GM12878 (cell line): ENCODE data around the gene MNAT1. TPM values are rescaled to one million over a fixed set of nuclear protein-coding genes. Genes with fewer than 3 reads are reported as not detected.

ENCODE experiments used
- ATAC-seq: fragments of 200-7000 bp; cut with Tn5 transposase; 3 replicates; pipeline ENCODE4 v1.9.1; 2020; ENCODE audit warnings: mild to moderate bottlenecking, moderate library complexity
- BruUV-seq: library from RNA; stranded (reverse); fragments of 400-500 nt; replicated peaks from 2 replicates; lab custom pipeline; 2021; lab: Mats Ljungman, UMichigan
- CTCF ChIA-PET: fragments of 300-600 bp; sonication (Branson Sonifier 250); formaldehyde crosslinking; extraction: SDS; loops from one replicate; lab custom pipeline; 2021; ENCODE audit warnings: inconsistent platforms; lab: Yijun Ruan, JAX
- POLR2A ChIA-PET: fragments of 350-600 bp; formaldehyde crosslinking; extraction: SDS; loops from one replicate; lab custom pipeline; 2021; ENCODE audit warnings: inconsistent platforms; lab: Charles Lee
- RAD21 ChIA-PET: fragments of 300-600 bp; sonication (Branson Sonifier 250); formaldehyde crosslinking; loops from one replicate; lab custom pipeline; 2023; ENCODE audit warnings: antibody characterized with exemption; ENCODE audit not compliant: unreplicated experiment; lab: Charles Lee
- SMC1A ChIA-PET: fragments of 300-600 bp; sonication (Branson Sonifier 250); formaldehyde crosslinking; loops from one replicate; lab custom pipeline; 2023; ENCODE audit not compliant: unreplicated experiment, uncharacterized antibody; lab: Charles Lee
- DNase-seq: peaks from one replicate; pipeline ENCODE4 v3.0.0-alpha.2; 2011; ENCODE audit warnings: low read depth, low spot score
- FAIRE-seq: peaks from 3 replicates; lab custom pipeline; 2011; peaks lifted over from hg19 to GRCh38; lab: Jason Lieb, UNC
- H2AFZ ChIP-seq: 2 replicates; pipeline ENCODE4 v1.6.0; 2011; ENCODE audit warnings: low read depth, low read length, control low read depth; ENCODE audit not compliant: control insufficient read depth
- H3K27ac ChIP-seq: 2 replicates; pipeline ENCODE4 v1.5.1; 2011; ENCODE audit warnings: control low read depth; ENCODE audit not compliant: control insufficient read depth, insufficient read depth
- H3K27me3 ChIP-seq, 2 experiments: replicated peaks in 1 of 2; 2 replicates each; pipeline versions ENCODE4 v1.6.0 to v1.6.1; 2011; ENCODE audit warnings: low read length in 1 of 2; ENCODE audit not compliant: control insufficient read depth in 2 of 2, insufficient read depth in 2 of 2
- H3K36me3 ChIP-seq, 2 experiments: 2 replicates each; pipeline ENCODE4 v1.5.1; 2011; ENCODE audit warnings: low read length in 1 of 2; ENCODE audit not compliant: control insufficient read depth in 2 of 2, insufficient read depth in 2 of 2
- H3K4me1 ChIP-seq: 2 replicates; pipeline ENCODE4 v1.6.1; 2011; ENCODE audit warnings: mild to moderate bottlenecking, low read length, moderate library complexity, mixed read lengths; ENCODE audit not compliant: control insufficient read depth, insufficient read depth
- H3K4me2 ChIP-seq: 2 replicates; pipeline ENCODE4 v1.6.0; 2011; ENCODE audit warnings: control low read depth; ENCODE audit not compliant: control insufficient read depth, insufficient read depth
- H3K4me3 ChIP-seq: fragments of 200-600 bp; sonication (generic); 2 replicates; pipeline ENCODE4 v1.5.1; 2016
- H3K79me2 ChIP-seq: 2 replicates; pipeline ENCODE4 v1.6.0; 2011; ENCODE audit warnings: low read length; ENCODE audit not compliant: control insufficient read depth, insufficient read depth
- H3K9ac ChIP-seq: 2 replicates; pipeline ENCODE4 v1.8.0; 2011; ENCODE audit warnings: low read length, control low read depth, mixed read lengths; ENCODE audit not compliant: control insufficient read depth, insufficient read depth
- H3K9me3 ChIP-seq: replicated peaks from 3 replicates; pipeline ENCODE4 v1.5.1; 2011; ENCODE audit warnings: mild to moderate bottlenecking, low read length; ENCODE audit not compliant: control insufficient read depth, insufficient read depth
- H4K20me1 ChIP-seq: 2 replicates; pipeline ENCODE4 v1.6.0; 2011; ENCODE audit not compliant: control insufficient read depth, insufficient read depth
- CBX5 ChIP-seq: sonication (generic); IDR thresholded peaks from 2 replicates; pipeline ENCODE4 v1.6.1; 2016; ENCODE audit warnings: low read depth, moderate library complexity, mild to moderate bottlenecking, inconsistent platforms
- NFIC ChIP-seq: IDR thresholded peaks from 2 replicates; pipeline ENCODE4 v1.6.1; 2012; ENCODE audit warnings: low read depth, mild to moderate bottlenecking, inconsistent platforms, low read length, moderate library complexity
- POLR2AphosphoS5 ChIP-seq: IDR thresholded peaks from 2 replicates; pipeline ENCODE4 v1.6.1; 2011; ENCODE audit warnings: mild to moderate bottlenecking, low read length, inconsistent platforms
- TCF12 ChIP-seq: IDR thresholded peaks from 2 replicates; pipeline ENCODE4 v1.6.1; 2011; ENCODE audit warnings: low read depth, mild to moderate bottlenecking, low read length
- in situ Hi-C: fragments of 300-500 bp; cut with MboI; formaldehyde crosslinking; loops from 9 replicates; pipeline ENCODE4 v1.14.3; 2018; ENCODE audit warnings: mixed read lengths
- intact Hi-C: fragments of 100-400 bp; cut with micrococcal nuclease; formaldehyde crosslinking; loops from one replicate; pipeline ENCODE4 v1.14.2; 2022; ENCODE audit not compliant: unreplicated experiment
- polyA plus RNA-seq, 11 experiments: library from polyadenylated mRNA; depleted of rRNA in 4 of 11; unstranded in 6 of 11; stranded (reverse) in 5 of 11; fragments of >200 nt; fragmentation: Nextera tagmentation in 4 of 11; fragmentation: Illumina TruSeq in 1 of 11; extraction: Ambion mirVana in 4 of 11; extraction: Trizol in 1 of 11; gene quantifications; 1 replicate in 1 of 11; 2 replicates in 10 of 11; pipeline versions ENCODE4 v1.2.1 to v1.2.3, GENCODE V29; 2011 to 2016; ENCODE audit warnings: inconsistent platforms in 2 of 11, missing spikeins in 2 of 11, low read depth in 1 of 11
- total RNA-seq, 4 experiments: library from RNA; depleted of rRNA in 3 of 4; stranded (reverse); fragments of >200 nt in 3 of 4; fragmentation: Illumina TruSeq in 1 of 4; extraction: Trizol in 1 of 4; gene quantifications; 2 replicates each; pipeline versions ENCODE4 v1.2.1 to v1.2.3, GENCODE V29; 2013 to 2021
- TF ChIP-seq, protein P1 (sequence below): fragments of 450-650 bp; IDR thresholded peaks from 2 replicates; pipeline ENCODE4 v1.6.1; 2017; ENCODE audit warnings: mild to moderate bottlenecking, moderate library complexity

Gene MNAT1
- total and polyA plus RNA-seq, 10 of the 15 experiments (the other 5 are each of a cell fraction or from before 2014, with no cell fraction given), result 26.5 to 67.4 (median 40.8) TPM

DNA sequence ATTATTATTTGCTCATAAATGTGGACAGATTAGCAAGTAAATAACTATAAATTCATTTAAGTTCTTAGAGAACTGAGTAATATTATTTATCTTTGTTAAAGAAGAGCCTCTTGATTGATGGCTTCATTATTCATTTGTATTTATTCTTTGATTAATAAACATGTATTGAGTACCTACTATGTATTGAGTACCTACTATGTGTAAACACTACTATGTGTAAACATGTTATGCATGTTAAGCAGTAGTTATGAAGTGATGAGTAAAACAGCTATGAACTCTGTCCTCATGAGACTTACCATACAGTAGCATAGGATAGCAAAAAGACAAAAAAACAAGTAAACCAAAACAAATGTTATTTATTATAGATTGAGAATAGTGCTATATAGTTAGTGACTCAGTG is 61.9 kb downstream of the MNAT1 start:
- Histone ChIP-seq H3K27me3 (no peaks in the 10 kb centered on the region), H3K27ac (no peak overlapping the region), H2AFZ (no peak overlapping the region), H3K4me3 (no peak overlapping the region), H3K4me2 (no peak overlapping the region), H4K20me1 (no peaks in the 10 kb centered on the region), H3K4me1 (no peaks in the 10 kb centered on the region), H3K36me3 (no peaks in the 10 kb centered on the region), H3K9me3 (no peaks in the 10 kb centered on the region; the same call in 2 of the 3 replicates), H3K9ac (no peak overlapping the region), H3K79me2 (no peaks in the 10 kb centered on the region)
- FAIRE-seq (no peak), ATAC-seq (no peak), DNase-seq (no peak)
- RAD21 ChIA-PET, result no interaction called here
- no TSS peak for BruUV-seq
- SMC1A ChIA-PET, result no interaction called here
- in situ Hi-C loops, result no loop called here
- no peak for TF ChIP-seq NFIC
- no peak for TF ChIP-seq CBX5
- TF ChIP-seq, protein P1, sequence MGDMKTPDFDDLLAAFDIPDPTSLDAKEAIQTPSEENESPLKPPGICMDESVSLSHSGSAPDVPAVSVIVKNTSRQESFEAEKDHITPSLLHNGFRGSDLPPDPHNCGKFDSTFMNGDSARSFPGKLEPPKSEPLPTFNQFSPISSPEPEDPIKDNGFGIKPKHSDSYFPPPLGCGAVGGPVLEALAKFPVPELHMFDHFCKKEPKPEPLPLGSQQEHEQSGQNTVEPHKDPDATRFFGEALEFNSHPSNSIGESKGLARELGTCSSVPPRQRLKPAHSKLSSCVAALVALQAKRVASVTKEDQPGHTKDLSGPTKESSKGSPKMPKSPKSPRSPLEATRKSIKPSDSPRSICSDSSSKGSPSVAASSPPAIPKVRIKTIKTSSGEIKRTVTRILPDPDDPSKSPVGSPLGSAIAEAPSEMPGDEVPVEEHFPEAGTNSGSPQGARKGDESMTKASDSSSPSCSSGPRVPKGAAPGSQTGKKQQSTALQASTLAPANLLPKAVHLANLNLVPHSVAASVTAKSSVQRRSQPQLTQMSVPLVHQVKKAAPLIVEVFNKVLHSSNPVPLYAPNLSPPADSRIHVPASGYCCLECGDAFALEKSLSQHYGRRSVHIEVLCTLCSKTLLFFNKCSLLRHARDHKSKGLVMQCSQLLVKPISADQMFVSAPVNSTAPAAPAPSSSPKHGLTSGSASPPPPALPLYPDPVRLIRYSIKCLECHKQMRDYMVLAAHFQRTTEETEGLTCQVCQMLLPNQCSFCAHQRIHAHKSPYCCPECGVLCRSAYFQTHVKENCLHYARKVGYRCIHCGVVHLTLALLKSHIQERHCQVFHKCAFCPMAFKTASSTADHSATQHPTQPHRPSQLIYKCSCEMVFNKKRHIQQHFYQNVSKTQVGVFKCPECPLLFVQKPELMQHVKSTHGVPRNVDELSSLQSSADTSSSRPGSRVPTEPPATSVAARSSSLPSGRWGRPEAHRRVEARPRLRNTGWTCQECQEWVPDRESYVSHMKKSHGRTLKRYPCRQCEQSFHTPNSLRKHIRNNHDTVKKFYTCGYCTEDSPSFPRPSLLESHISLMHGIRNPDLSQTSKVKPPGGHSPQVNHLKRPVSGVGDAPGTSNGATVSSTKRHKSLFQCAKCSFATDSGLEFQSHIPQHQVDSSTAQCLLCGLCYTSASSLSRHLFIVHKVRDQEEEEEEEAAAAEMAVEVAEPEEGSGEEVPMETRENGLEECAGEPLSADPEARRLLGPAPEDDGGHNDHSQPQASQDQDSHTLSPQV, result no peak
- TF ChIP-seq POLR2AphosphoS5, result no peak
- TF ChIP-seq TCF12, result no peak
- POLR2A ChIA-PET, result no interaction called here
- CTCF ChIA-PET, result no interaction called here
- intact Hi-C loops, result no loop called here
